Activated naive CD8-positive, alpha-beta T cell (primary cell): ENCODE data around the gene RPL39L.

Experiments
- H3K27ac Mint-ChIP-seq: one replicate; pipeline ENCODE4 v1.8.0; 2021; ENCODE audit warnings: mixed read lengths
- H3K27me3 Mint-ChIP-seq: one replicate; pipeline ENCODE4 v1.8.0; 2021; ENCODE audit warnings: mixed read lengths
- H3K36me3 Mint-ChIP-seq: one replicate; pipeline ENCODE4 v1.8.0; 2021; ENCODE audit warnings: mixed read lengths
- H3K4me1 Mint-ChIP-seq: one replicate; pipeline ENCODE4 v1.8.0; 2021; ENCODE audit warnings: low read depth, mixed read lengths
- H3K4me3 Mint-ChIP-seq: one replicate; pipeline ENCODE4 v1.8.0; 2021; ENCODE audit warnings: mild to moderate bottlenecking, mixed read lengths
- H3K9me3 Mint-ChIP-seq: one replicate; pipeline ENCODE4 v1.8.0; 2021; ENCODE audit warnings: low read depth, mixed read lengths

RPL39L gene

GRCh38 chr3:187072511-187072910, 66.8 kb downstream of the RPL39L start:
- Mint-ChIP-seq H3K27ac (peak overlapping the region; percentile 61), H3K4me3 (no peak overlapping the region), H3K9me3 (no peaks in the 10 kb centered on the region), H3K27me3 (no peaks in the 10 kb centered on the region), H3K36me3 (peaks cover 11% of the 10 kb centered on the region), H3K4me1 (peaks cover 25% of the 10 kb centered on the region)

DNA sequence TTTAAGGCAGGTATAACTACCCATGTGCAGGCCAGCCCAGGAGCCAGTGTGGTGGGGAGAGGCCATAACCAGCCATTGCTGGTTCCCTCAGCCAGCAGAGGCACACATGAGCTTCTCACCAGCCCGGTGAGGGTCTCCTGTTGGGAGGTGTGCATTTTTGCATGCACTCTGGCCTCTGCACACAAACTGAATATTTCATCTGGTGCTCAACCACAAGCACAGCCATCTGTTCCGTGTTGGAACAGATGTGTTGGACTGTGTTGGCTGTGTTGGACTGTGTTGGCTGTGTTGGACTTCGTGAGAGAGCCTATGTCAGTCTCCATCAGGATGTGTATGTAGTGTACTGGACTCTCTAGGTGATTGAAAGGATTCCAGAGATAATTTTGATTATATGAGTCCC, 67.2 kb downstream of the RPL39L start:
- H3K27me3 Mint-ChIP-seq: no peaks in the 10 kb centered on the region
- H3K36me3 Mint-ChIP-seq: peaks cover 11% of the 10 kb centered on the region
- H3K27ac Mint-ChIP-seq: peak overlapping the region; percentile 61
- H3K4me1 Mint-ChIP-seq: peaks cover 29% of the 10 kb centered on the region
- H3K9me3 Mint-ChIP-seq: no peaks in the 10 kb centered on the region
- H3K4me3 Mint-ChIP-seq: no peak overlapping the region
